Left ventricle myocardium inferior (tissue), 1 donor: ENCODE data around the gene TAOK3. TPM values are rescaled to one million over a fixed set of nuclear protein-coding genes. Genes with fewer than 3 reads are reported as not detected.
A peak's percentile ranks its signal among the peaks of the same experiment; 100 is the strongest.

ENCODE experiments used
- DNase-seq: peaks from one replicate; pipeline ENCODE4 v3.0.0-alpha.2; 2020
- H3K27ac ChIP-seq: fragments of 200-600 bp; replicated peaks from 2 replicates; pipeline ENCODE4 v1.8.0; 2021
- H3K27me3 ChIP-seq: fragments of 200-600 bp; 2 replicates; pipeline ENCODE4 v1.8.0; 2021; ENCODE audit warnings: low read depth
- H3K36me3 ChIP-seq: fragments of 200-600 bp; 2 replicates; pipeline ENCODE4 v1.8.0; 2021
- H3K4me1 ChIP-seq: fragments of 200-600 bp; 2 replicates; pipeline ENCODE4 v1.8.0; 2021
- H3K4me3 ChIP-seq: fragments of 200-600 bp; 2 replicates; pipeline ENCODE4 v1.8.0; 2021; ENCODE audit warnings: mild to moderate bottlenecking, moderate library complexity
- H3K9me3 ChIP-seq: fragments of 200-600 bp; replicated peaks from 2 replicates; pipeline ENCODE4 v1.8.0; 2021
- CTCF ChIP-seq: fragments of 200-600 bp; IDR thresholded peaks from 2 replicates; pipeline ENCODE4 v1.8.0; 2021; ENCODE audit warnings: antibody characterized with exemption, mild to moderate bottlenecking, borderline replicate concordance
- intact Hi-C: fragments of 100-400 bp; cut with micrococcal nuclease; formaldehyde crosslinking; loops from one replicate; pipeline ENCODE4 v1.11.0; 2022
- total RNA-seq: library from RNA; stranded (reverse); fragmentation: NEBNext Ultra II Directional; extraction: Animal tissue kit (Norgen Biotek cat#: 25700); gene quantifications from one replicate; pipeline ENCODE4 v1.2.1, GENCODE V29; 2021
- donor health status: DM: no; HTN: yes; CAD: no; lungs with severe emphysema.

The TAOK3 gene
- total RNA-seq, 1 donor from 2014 or later, result 21.4 TPM

GRCh38 chr12:118375348-118375747 is 2.6 kb upstream of the TAOK3 start:
- no peak for TF ChIP-seq CTCF
- intact Hi-C loops, result no loop called here
- Histone ChIP-seq H3K36me3 (peaks cover 7% of the 10 kb centered on the region), H3K4me3 (peak overlapping the region; percentile 99), H3K27me3 (no peaks in the 10 kb centered on the region), H3K27ac (peak overlapping the region; percentile 95), H3K9me3 (no peaks in the 10 kb centered on the region), H3K4me1 (peaks cover 75% of the 10 kb centered on the region)
- no peak for DNase-seq

- TF ChIP-seq CTCF, result no peak
- H3K36me3 ChIP-seq, result peaks cover 5% of the 10 kb centered on the region
- peak overlapping the region; percentile 95 for H3K27ac ChIP-seq
- H3K4me3 ChIP-seq, result peak overlapping the region; percentile 22
- intact Hi-C loops, result loop anchor here (5.0 kb wide), 1 partner anchor 188 kb away; no protein-coding TSS in a partner anchor
- H3K4me1 ChIP-seq, result peaks cover 79% of the 10 kb centered on the region
- no peaks in the 10 kb centered on the region for H3K27me3 ChIP-seq
- no peaks in the 10 kb centered on the region for H3K9me3 ChIP-seq
- no peak for DNase-seq
These were observed 2.2 kb upstream of the TAOK3 start for GRCh38 chr12:118374909-118375308.

GRCh38 chr12:118374126-118374725 is 1.5 kb upstream of the TAOK3 start:
- Histone ChIP-seq H3K36me3 (peaks cover under 1% of the 10 kb centered on the region), H3K27ac (peak overlapping the region; percentile 95), H3K4me3 (peak overlapping the region; percentile 98), H3K9me3 (no peaks in the 10 kb centered on the region), H3K27me3 (no peaks in the 10 kb centered on the region), H3K4me1 (peaks cover 81% of the 10 kb centered on the region)
- no peak for TF ChIP-seq CTCF
- no peak for DNase-seq
- intact Hi-C loops, result loop anchor here (5.0 kb wide), 1 partner anchor 187 kb away; no protein-coding TSS in a partner anchor

- Histone ChIP-seq H3K27me3 (no peaks in the 10 kb centered on the region), H3K9me3 (no peaks in the 10 kb centered on the region), H3K36me3 (no peaks in the 10 kb centered on the region), H3K4me3 (peak overlapping the region; percentile 98), H3K4me1 (peaks cover 81% of the 10 kb centered on the region), H3K27ac (peak overlapping the region; percentile 95)
- intact Hi-C loops, result loop anchor here (5.0 kb wide), 1 partner anchor 186 kb away; no protein-coding TSS in a partner anchor
- DNase-seq, result no peak
- TF ChIP-seq CTCF, result no peak
These were observed 909 bp upstream of the TAOK3 start for GRCh38 chr12:118373616-118374015.

GRCh38 chr12:118371321-118372282 is 1.1 kb downstream of the TAOK3 start:
- Histone ChIP-seq H3K4me3 (peak overlapping the region; percentile 98), H3K27me3 (no peaks in the 10 kb centered on the region), H3K9me3 (no peaks in the 10 kb centered on the region), H3K27ac (peak overlapping the region; percentile 95), H3K4me1 (peaks cover 63% of the 10 kb centered on the region), H3K36me3 (no peaks in the 10 kb centered on the region)
- intact Hi-C loops, result loop anchor here (5.0 kb wide), 1 partner anchor 184 kb away; no protein-coding TSS in a partner anchor
- peak; percentile 25 for DNase-seq
- no peak for TF ChIP-seq CTCF
